H9 (cell line): ENCODE results near the gene MFGE8. TPM values are rescaled to one million over a fixed set of nuclear protein-coding genes. Genes with fewer than 3 reads are reported as not detected.

Source experiments
- DNase-seq: peaks from one replicate; pipeline ENCODE4 v3.0.0-alpha.2; 2017
- H2AFZ ChIP-seq: one replicate; pipeline ENCODE4 v1.6.1; 2013; ENCODE audit warnings: mild to moderate bottlenecking, low read length, control low read depth, moderate library complexity
- H2AK5ac ChIP-seq: 2 replicates; pipeline ENCODE4 v1.6.1; 2013; ENCODE audit warnings: low read length, control low read depth, mixed read lengths; ENCODE audit not compliant: insufficient read length
- H2BK120ac ChIP-seq: one replicate; pipeline ENCODE4 v1.6.1; 2013; ENCODE audit warnings: low read depth, mild to moderate bottlenecking, low read length, control low read depth, inconsistent platforms; ENCODE audit not compliant: poor library complexity, severe bottlenecking
- H2BK12ac ChIP-seq: 2 replicates; pipeline ENCODE4 v1.6.1; 2013; ENCODE audit warnings: low read length, control low read depth, mixed read lengths, low read depth; ENCODE audit not compliant: insufficient read length
- H2BK15ac ChIP-seq: 2 replicates; pipeline ENCODE4 v1.6.1; 2013; ENCODE audit warnings: low read depth, low read length, control low read depth
- H2BK20ac ChIP-seq: one replicate; pipeline ENCODE4 v1.6.1; 2013; ENCODE audit warnings: low read depth, mild to moderate bottlenecking, low read length, control low read depth, inconsistent platforms; ENCODE audit not compliant: poor library complexity, severe bottlenecking
- H2BK5ac ChIP-seq: 2 replicates; pipeline ENCODE4 v1.6.1; 2013; ENCODE audit warnings: low read length, control low read depth, mixed read lengths; ENCODE audit not compliant: insufficient read length
- H3K14ac ChIP-seq: 2 replicates; pipeline ENCODE4 v1.6.1; 2013; ENCODE audit warnings: low read length, control low read depth; ENCODE audit not compliant: insufficient read depth
- H3K18ac ChIP-seq: 2 replicates; pipeline ENCODE4 v1.6.1; 2013; ENCODE audit warnings: low read depth, mild to moderate bottlenecking, mixed read lengths, low read length, control low read depth; ENCODE audit not compliant: insufficient read length
- H3K23ac ChIP-seq: 2 replicates; pipeline ENCODE4 v1.6.1; 2013; ENCODE audit warnings: low read length, control low read depth, mixed read lengths, low read depth; ENCODE audit not compliant: insufficient read length
- H3K23me2 ChIP-seq: 2 replicates; pipeline ENCODE4 v1.6.1; 2013; ENCODE audit warnings: low read depth, mild to moderate bottlenecking, mixed read lengths, low read length, control low read depth; ENCODE audit not compliant: insufficient read length, poor library complexity, severe bottlenecking
- H3K27ac ChIP-seq: 2 replicates; pipeline ENCODE4 v1.5.1; 2013; ENCODE audit warnings: low read length, control low read depth, mixed read lengths, low read depth; ENCODE audit not compliant: insufficient read length
- H3K27me3 ChIP-seq: 2 replicates; pipeline ENCODE4 v1.6.1; 2013; ENCODE audit warnings: low read length, control low read depth, inconsistent platforms; ENCODE audit not compliant: insufficient read depth
- H3K4ac ChIP-seq: 2 replicates; pipeline ENCODE4 v1.6.1; 2013; ENCODE audit warnings: low read depth, mild to moderate bottlenecking, control low read depth, inconsistent platforms, low read length, moderate library complexity
- H3K4me1 ChIP-seq: 2 replicates; pipeline ENCODE4 v1.6.1; 2013; ENCODE audit warnings: low read length, control low read depth, inconsistent platforms; ENCODE audit not compliant: insufficient read depth
- H3K4me2 ChIP-seq: 2 replicates; pipeline ENCODE4 v1.6.1; 2013; ENCODE audit warnings: low read length, control low read depth, mixed read lengths; ENCODE audit not compliant: insufficient read length, insufficient read depth
- H3K56ac ChIP-seq: 2 replicates; pipeline ENCODE4 v1.6.1; 2013; ENCODE audit warnings: low read depth, mild to moderate bottlenecking, mixed read lengths, low read length, control low read depth; ENCODE audit not compliant: insufficient read length
- H3K79me1 ChIP-seq: 2 replicates; pipeline ENCODE4 v1.6.1; 2013; ENCODE audit warnings: low read depth, mild to moderate bottlenecking, moderate library complexity, low read length, control low read depth, inconsistent platforms; ENCODE audit not compliant: insufficient read depth, poor library complexity, severe bottlenecking
- H3K79me2 ChIP-seq: 2 replicates; pipeline ENCODE4 v1.6.1; 2013; ENCODE audit warnings: low read length, control low read depth, inconsistent platforms; ENCODE audit not compliant: insufficient read depth
- H3K9ac ChIP-seq: 2 replicates; pipeline ENCODE4 v1.6.1; 2013; ENCODE audit warnings: low read length, control low read depth, mixed read lengths; ENCODE audit not compliant: insufficient read length; ENCODE audit errors: extremely low read depth
- H3K9me3 ChIP-seq: one replicate; pipeline ENCODE4 v1.6.1; 2013; ENCODE audit warnings: low read depth, low read length, inconsistent platforms; ENCODE audit not compliant: control insufficient read depth
- H3T11ph ChIP-seq: one replicate; pipeline ENCODE4 v1.6.1; 2013; ENCODE audit warnings: mild to moderate bottlenecking, low read length, control low read depth, inconsistent platforms
- H4K20me1 ChIP-seq: one replicate; pipeline ENCODE4 v1.6.1; 2013; ENCODE audit not compliant: control insufficient read depth, insufficient read length, insufficient read depth
- H4K5ac ChIP-seq: 2 replicates; pipeline ENCODE4 v1.6.1; 2013; ENCODE audit warnings: low read depth, mild to moderate bottlenecking, mixed read lengths, low read length, control low read depth; ENCODE audit not compliant: insufficient read length
- H4K8ac ChIP-seq: replicated peaks from 2 replicates; pipeline ENCODE4 v1.6.1; 2013; ENCODE audit warnings: low read length, control low read depth, mixed read lengths, low read depth; ENCODE audit not compliant: insufficient read length
- H4K91ac ChIP-seq: 2 replicates; pipeline ENCODE4 v1.6.1; 2013; ENCODE audit warnings: low read depth, mild to moderate bottlenecking, moderate library complexity, mixed read lengths, low read length, control low read depth; ENCODE audit not compliant: insufficient read length
- H3K27ac Mint-ChIP-seq, 3 experiments: 2 replicates in 2 of 3; 3 replicates in 1 of 3; pipeline ENCODE4 v1.8.0; 2020 to 2021; ENCODE audit warnings: mixed read lengths in 3 of 3, mild to moderate bottlenecking in 1 of 3, moderate library complexity in 1 of 3
- H3K27me3 Mint-ChIP-seq: 2 replicates; pipeline ENCODE4 v1.8.0; 2021; ENCODE audit warnings: low read depth, mild to moderate bottlenecking, moderate library complexity, mixed read lengths
- H3K36me3 Mint-ChIP-seq, 3 experiments: 2 replicates in 2 of 3; 3 replicates in 1 of 3; pipeline ENCODE4 v1.8.0; 2020 to 2021; ENCODE audit warnings: low read depth in 3 of 3, mixed read lengths in 3 of 3; ENCODE audit not compliant: insufficient read depth in 1 of 3
- H3K4me1 Mint-ChIP-seq, 2 experiments: 2 replicates each; pipeline ENCODE4 v1.8.0; 2020; ENCODE audit warnings: mixed read lengths in 2 of 2
- H3K4me3 Mint-ChIP-seq, 2 experiments: 2 replicates in 1 of 2; 3 replicates in 1 of 2; pipeline ENCODE4 v1.8.0; 2020 to 2021; ENCODE audit warnings: mild to moderate bottlenecking in 2 of 2, mixed read lengths in 2 of 2, moderate library complexity in 1 of 2
- H3K9me3 Mint-ChIP-seq, 2 experiments: 2 replicates in 1 of 2; 3 replicates in 1 of 2; pipeline ENCODE4 v1.8.0; 2020; ENCODE audit warnings: mild to moderate bottlenecking in 2 of 2, mixed read lengths in 2 of 2, moderate library complexity in 1 of 2
- WGBS: extraction: QIAGEN DNeasy Blood & Tissue Kit; methylation state at CpG from one replicate; pipeline ENCODE4 v1.1.7; 2013; ENCODE audit warnings: missing lambda C conversion rate, low lambda C conversion rate, mixed read lengths; ENCODE audit not compliant: insufficient read length; ENCODE audit errors: extremely low coverage; 5-methylcytosine and 5-hydroxymethylcytosine counted together
- total RNA-seq: library from RNA; stranded (reverse); gene quantifications from 2 replicates; pipeline ENCODE4 v1.2.1, GENCODE V29; 2021
- TF ChIP-seq, protein P1 (sequence below): fragments of 200-600 bp; sonication (generic); conservative IDR thresholded peaks from 3 replicates; pipeline ENCODE4 v1.8.0; 2021; ENCODE audit warnings: antibody characterized with exemption, mild to moderate bottlenecking

The MFGE8 gene
- total RNA-seq, 1 experiment from 2014 or later: 653 TPM

DNA sequence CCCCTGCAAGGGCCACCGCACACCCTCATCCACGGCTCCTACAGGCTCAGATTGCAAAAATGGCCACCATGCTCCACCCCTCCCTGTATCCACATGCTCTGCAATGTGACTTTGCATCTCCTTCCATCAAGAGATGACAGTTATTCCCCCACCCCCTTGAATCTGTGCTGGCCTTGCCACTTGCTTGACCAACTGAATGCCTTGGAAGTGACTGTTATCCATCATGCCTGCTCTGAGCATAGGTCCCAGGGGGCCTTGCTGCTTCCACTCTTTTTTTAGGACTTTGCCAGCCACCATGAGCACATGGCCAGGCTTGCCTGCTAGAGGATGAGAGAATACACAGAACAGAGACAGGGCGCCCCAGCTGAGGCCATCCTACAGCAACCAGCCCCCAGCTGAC is 31.4 kb downstream of the MFGE8 start:
- H4K8ac ChIP-seq: no peak overlapping the region
- no peaks in the 10 kb centered on the region for H3K9me3 ChIP-seq
- Mint-ChIP-seq H3K4me3 (no peak overlapping the region), H3K27me3 (no peaks in the 10 kb centered on the region), H3K4me1 (peaks cover 13 to 19% of the 10 kb centered on the region in 2 experiments), H3K27ac (peak overlapping the region in 1 of 3 experiments; percentile 69; a peak in 2 of 7 replicates), H3K36me3 (peaks cover 17 to 83% (median 54%) of the 10 kb centered on the region in 3 experiments; a peak in 6 of 7 replicates), H3K9me3 (no peaks in the 10 kb centered on the region)
- H3K18ac ChIP-seq: no peak overlapping the region
- peaks cover 2% of the 10 kb centered on the region for H4K20me1 ChIP-seq
- H4K5ac ChIP-seq: no peak overlapping the region
- TF ChIP-seq, protein P1, sequence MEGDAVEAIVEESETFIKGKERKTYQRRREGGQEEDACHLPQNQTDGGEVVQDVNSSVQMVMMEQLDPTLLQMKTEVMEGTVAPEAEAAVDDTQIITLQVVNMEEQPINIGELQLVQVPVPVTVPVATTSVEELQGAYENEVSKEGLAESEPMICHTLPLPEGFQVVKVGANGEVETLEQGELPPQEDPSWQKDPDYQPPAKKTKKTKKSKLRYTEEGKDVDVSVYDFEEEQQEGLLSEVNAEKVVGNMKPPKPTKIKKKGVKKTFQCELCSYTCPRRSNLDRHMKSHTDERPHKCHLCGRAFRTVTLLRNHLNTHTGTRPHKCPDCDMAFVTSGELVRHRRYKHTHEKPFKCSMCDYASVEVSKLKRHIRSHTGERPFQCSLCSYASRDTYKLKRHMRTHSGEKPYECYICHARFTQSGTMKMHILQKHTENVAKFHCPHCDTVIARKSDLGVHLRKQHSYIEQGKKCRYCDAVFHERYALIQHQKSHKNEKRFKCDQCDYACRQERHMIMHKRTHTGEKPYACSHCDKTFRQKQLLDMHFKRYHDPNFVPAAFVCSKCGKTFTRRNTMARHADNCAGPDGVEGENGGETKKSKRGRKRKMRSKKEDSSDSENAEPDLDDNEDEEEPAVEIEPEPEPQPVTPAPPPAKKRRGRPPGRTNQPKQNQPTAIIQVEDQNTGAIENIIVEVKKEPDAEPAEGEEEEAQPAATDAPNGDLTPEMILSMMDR: no peak
- no peak for DNase-seq
- no peak overlapping the region for H3K23ac ChIP-seq
- no peak overlapping the region for H2BK20ac ChIP-seq
- no CpG with 5 or more reads among the region's 3 CpGs for WGBS
- no peaks in the 10 kb centered on the region for H3K23me2 ChIP-seq
- H3K4me1 ChIP-seq: no peaks in the 10 kb centered on the region
- H3T11ph ChIP-seq: no peak overlapping the region
- no peak overlapping the region for H2AFZ ChIP-seq
- no peak overlapping the region for H2BK15ac ChIP-seq
- no peak overlapping the region for H3K56ac ChIP-seq
- no peak overlapping the region for H3K9ac ChIP-seq
- no peak overlapping the region for H2BK120ac ChIP-seq
- H2BK5ac ChIP-seq: no peak overlapping the region
- H3K4me2 ChIP-seq: no peak overlapping the region
- H2AK5ac ChIP-seq: no peak overlapping the region
- no peaks in the 10 kb centered on the region for H3K79me1 ChIP-seq
- H3K79me2 ChIP-seq: no peaks in the 10 kb centered on the region
- H2BK12ac ChIP-seq: no peak overlapping the region
- H3K27ac ChIP-seq: no peak overlapping the region
- H3K14ac ChIP-seq: no peak overlapping the region
- no peak overlapping the region for H3K4ac ChIP-seq
- no peaks in the 10 kb centered on the region for H3K27me3 ChIP-seq
- H4K91ac ChIP-seq: no peak overlapping the region
